HCT116 (cell line): ENCODE results near the gene PRDM1. TPM values are rescaled to one million over a fixed set of nuclear protein-coding genes. Genes with fewer than 3 reads are reported as not detected.

Experiments used
- ATAC-seq: fragments of 200-7000 bp; cut with Tn5 transposase; 2 replicates; pipeline ENCODE4 v1.9.1; 2020; ENCODE audit warnings: mild to moderate bottlenecking, moderate library complexity
- BruUV-seq: library from RNA; stranded (reverse); fragments of 400-500 nt; replicated peaks from 2 replicates; lab custom pipeline; 2021; lab: Mats Ljungman, UMichigan
- CTCF ChIA-PET: fragments of 300-600 bp; sonication (Branson Sonifier 250); formaldehyde crosslinking; loops from one replicate; lab custom pipeline; 2021; ENCODE audit warnings: antibody characterized with exemption; lab: Charles Lee
- POLR2A ChIA-PET: fragments of 300-600, 350-600 bp; sonication (Branson Sonifier 250); formaldehyde crosslinking; loops from one replicate; lab custom pipeline; 2021; ENCODE audit warnings: antibody characterized with exemption; lab: Charles Lee
- RAD21 ChIA-PET, 2 experiments: fragments of 300-600 bp; sonication (Branson Sonifier 250); formaldehyde crosslinking; loops; one replicate each; lab custom pipeline; 2023; ENCODE audit warnings: low total read pairs in 2 of 2; ENCODE audit not compliant: uncharacterized antibody in 2 of 2, unreplicated experiment in 2 of 2, low non-redundant PET in 1 of 2; lab: Charles Lee
- DNase-seq: peaks from one replicate; pipeline ENCODE4 v3.0.0-alpha.2; 2010; ENCODE audit warnings: low read depth, low spot score
- H2AFZ ChIP-seq: fragments of 200-600 bp; shearing (Covaris generic), sonication (generic); 2 replicates; pipeline ENCODE4 v1.6.1; 2017; ENCODE audit warnings: low read depth, mixed run types, mixed read lengths, antibody characterized with exemption, low read length; ENCODE audit not compliant: poor library complexity, severe bottlenecking
- H3K27ac ChIP-seq: 2 replicates; pipeline ENCODE4 v1.5.1; 2012; ENCODE audit warnings: low read depth, low read length
- H3K27me3 ChIP-seq: fragments of 200-600 bp; sonication (generic); 2 replicates; pipeline ENCODE4 v1.6.1; 2016; ENCODE audit warnings: mixed run types, low read length, mixed read lengths; ENCODE audit not compliant: insufficient read depth
- H3K36me3 ChIP-seq, 2 experiments: fragments of 200-500 bp in 1 of 2; fragments of 200-600 bp in 1 of 2; sonication (Bioruptor generic) in 1 of 2; sonication (generic) in 1 of 2; 2 replicates each; pipeline versions ENCODE4 v1.5.1 to v1.6.1; 2014 to 2016; ENCODE audit warnings: low read length in 2 of 2, inconsistent platforms in 1 of 2, mixed read lengths in 1 of 2, mixed run types in 1 of 2; ENCODE audit not compliant: insufficient read depth in 2 of 2, control insufficient read depth in 1 of 2
- H3K4me1 ChIP-seq, 2 experiments: fragments of 200-600 bp in 1 of 2; sonication (generic) in 1 of 2; 2 replicates each; pipeline versions ENCODE4 v1.5.1 to v1.6.1; 2012 to 2017; ENCODE audit warnings: low read length in 2 of 2, inconsistent platforms in 1 of 2, mild to moderate bottlenecking in 1 of 2, mixed read lengths in 1 of 2, mixed run types in 1 of 2, moderate library complexity in 1 of 2; ENCODE audit not compliant: insufficient read depth in 2 of 2, control insufficient read depth in 1 of 2
- H3K4me2 ChIP-seq: fragments of 200-600 bp; sonication (generic); 2 replicates; pipeline ENCODE4 v1.6.1; 2017; ENCODE audit warnings: mixed run types, low read length, mixed read lengths
- H3K4me3 ChIP-seq, 2 experiments: fragments of 200-600 bp in 1 of 2; sonication (generic) in 1 of 2; replicated peaks in 1 of 2; 2 replicates each; pipeline ENCODE4 v1.5.1; 2011 to 2016; ENCODE audit warnings: low read length in 2 of 2, control low read depth in 1 of 2, low read depth in 1 of 2, mild to moderate bottlenecking in 1 of 2, mixed read lengths in 1 of 2, mixed run types in 1 of 2
- H3K79me2 ChIP-seq: fragments of 200-600 bp; sonication (generic); 2 replicates; pipeline ENCODE4 v1.6.1; 2017; ENCODE audit warnings: mild to moderate bottlenecking, mixed run types, low read length, moderate library complexity, mixed read lengths; ENCODE audit not compliant: insufficient read depth
- H3K9ac ChIP-seq: fragments of 200-600 bp; sonication (generic); 2 replicates; pipeline ENCODE4 v1.6.1; 2016; ENCODE audit warnings: low read length, mixed read lengths
- H3K9me2 ChIP-seq: fragments of 200-600 bp; sonication (generic), shearing (Covaris generic); 2 replicates; pipeline ENCODE4 v1.6.1; 2017; ENCODE audit warnings: mixed run types, mild to moderate bottlenecking, moderate library complexity; ENCODE audit not compliant: insufficient read depth
- H3K9me3 ChIP-seq, 2 experiments: fragments of 200-500 bp in 1 of 2; fragments of 200-600 bp in 1 of 2; sonication (Bioruptor generic) in 1 of 2; sonication (generic) in 1 of 2; 2 replicates each; pipeline ENCODE4 v1.6.1; 2014 to 2017; ENCODE audit warnings: low read length in 2 of 2, mixed read lengths in 2 of 2, inconsistent platforms in 1 of 2, low read depth in 1 of 2, mild to moderate bottlenecking in 1 of 2, mixed run types in 1 of 2, moderate library complexity in 1 of 2; ENCODE audit not compliant: control insufficient read depth in 1 of 2, insufficient read depth in 1 of 2
- H4K20me1 ChIP-seq: fragments of 200-600 bp; sonication (generic), shearing (Covaris generic); 2 replicates; pipeline ENCODE4 v1.6.1; 2017; ENCODE audit warnings: mixed run types, mild to moderate bottlenecking, moderate library complexity; ENCODE audit not compliant: insufficient read depth
- CBX3 ChIP-seq: IDR thresholded peaks from 2 replicates; pipeline ENCODE4 v1.6.1; 2012; ENCODE audit warnings: low read depth
- CEBPB ChIP-seq: IDR thresholded peaks from 2 replicates; pipeline ENCODE4 v1.6.1; 2012; ENCODE audit warnings: low read depth
- ELF1 ChIP-seq: IDR thresholded peaks from 2 replicates; pipeline ENCODE4 v1.6.1; 2012; ENCODE audit warnings: low read depth, borderline replicate concordance
- EZH2 ChIP-seq: fragments of 200-600 bp; sonication (generic); IDR thresholded peaks from 2 replicates; pipeline ENCODE4 v1.6.1; 2017; ENCODE audit warnings: antibody characterized with exemption, mixed run types
- JUND ChIP-seq: IDR thresholded peaks from 2 replicates; pipeline ENCODE4 v1.6.1; 2012
- MAX ChIP-seq: IDR thresholded peaks from 2 replicates; pipeline ENCODE4 v1.6.1; 2012
- POLR2AphosphoS5 ChIP-seq: IDR thresholded peaks from 2 replicates; pipeline ENCODE4 v1.6.1; 2011; ENCODE audit warnings: mild to moderate bottlenecking, low read depth, low read length, moderate library complexity
- RAD21 ChIP-seq: IDR thresholded peaks from 2 replicates; pipeline ENCODE4 v1.6.1; 2012; ENCODE audit warnings: low read depth, mild to moderate bottlenecking
- REST ChIP-seq: IDR thresholded peaks from 2 replicates; pipeline ENCODE4 v1.6.1; 2012; ENCODE audit warnings: low read depth
- SIN3A ChIP-seq: IDR thresholded peaks from 2 replicates; pipeline ENCODE4 v1.6.1; 2012; ENCODE audit warnings: low read depth
- SP1 ChIP-seq: IDR thresholded peaks from 2 replicates; pipeline ENCODE4 v1.6.1; 2012; ENCODE audit warnings: low read depth
- TCF7L2 ChIP-seq: IDR thresholded peaks from 2 replicates; pipeline ENCODE4 v1.7.0; 2011; ENCODE audit warnings: borderline replicate concordance, inconsistent platforms; ENCODE audit not compliant: insufficient read depth, insufficient read length; ENCODE audit errors: extremely low read depth
- ZBTB33 ChIP-seq: IDR thresholded peaks from 2 replicates; pipeline ENCODE4 v1.6.1; 2011; ENCODE audit warnings: mild to moderate bottlenecking, low read length, moderate library complexity; ENCODE audit not compliant: insufficient replicate concordance; ENCODE audit errors: extremely low read depth
- ZFX ChIP-seq: fragments of 450-650 bp; IDR thresholded peaks from 2 replicates; pipeline ENCODE4 v1.6.1; 2017
- ZNF274 ChIP-seq: fragments of 200-500 bp; sonication (Bioruptor generic); IDR thresholded peaks from 2 replicates; pipeline ENCODE4 v1.6.1; 2014; ENCODE audit warnings: mild to moderate bottlenecking, low read depth, low read length, inconsistent platforms
- intact Hi-C: fragments of 100-400 bp; cut with micrococcal nuclease; formaldehyde crosslinking; loops from 2 replicates; pipeline ENCODE4 v1.10.0; 2022
- total RNA-seq: library from RNA; stranded (reverse); gene quantifications from one replicate; pipeline ENCODE4 v1.2.1, GENCODE V29; 2021; ENCODE audit not compliant: unreplicated experiment

Gene PRDM1
- total RNA-seq, 1 experiment from 2014 or later, result 3.4 TPM

GRCh38 chr6:106120406-106120805 is 34.3 kb downstream of the PRDM1 start:
- Histone ChIP-seq H3K9me2 (no peaks in the 10 kb centered on the region), H3K9me3 (no peaks in the 10 kb centered on the region), H3K4me2 (no peak overlapping the region), H3K9ac (no peak overlapping the region), H3K4me3 (no peak overlapping the region), H2AFZ (no peak overlapping the region), H3K36me3 (no peaks in the 10 kb centered on the region), H3K79me2 (no peaks in the 10 kb centered on the region), H3K27me3 (no peaks in the 10 kb centered on the region), H3K27ac (no peak overlapping the region), H3K4me1 (peaks cover 0 to 14% of the 10 kb centered on the region in 2 experiments; a peak in 2 of 4 replicates), H4K20me1 (no peaks in the 10 kb centered on the region)
- RAD21 ChIA-PET, result no interaction called here
- POLR2A ChIA-PET, result no interaction called here
- DNase-seq (no peak), ATAC-seq (no peak)
- BruUV-seq, result no TSS peak
- intact Hi-C loops, result no loop called here
- CTCF ChIA-PET, result no interaction called here
- TF ChIP-seq CEBPB, result no peak
- TF ChIP-seq EZH2, result no peak
- no peak for TF ChIP-seq RAD21
- no peak for TF ChIP-seq MAX
- TF ChIP-seq ZNF274, result no peak
- no peak for TF ChIP-seq POLR2AphosphoS5
- TF ChIP-seq JUND, result no peak

- H3K27ac ChIP-seq, result no peak overlapping the region
- H3K9ac ChIP-seq, result no peak overlapping the region
- DNase-seq (no peak), ATAC-seq (no peak)
- intact Hi-C loops, result no loop called here
- H3K4me1 ChIP-seq, result peaks cover 0 to 22% of the 10 kb centered on the region in 2 experiments; a peak in 2 of 4 replicates
- H3K4me2 ChIP-seq, result no peak overlapping the region
- no peak overlapping the region for H3K4me3 ChIP-seq
- H3K36me3 ChIP-seq, result no peaks in the 10 kb centered on the region
- H3K9me2 ChIP-seq, result no peaks in the 10 kb centered on the region
- no peaks in the 10 kb centered on the region for H4K20me1 ChIP-seq
- ChIA-PET POLR2A (no interaction called here), CTCF (no interaction called here), RAD21 (no interaction called here)
- H2AFZ ChIP-seq, result no peak overlapping the region
- H3K79me2 ChIP-seq, result no peaks in the 10 kb centered on the region
- no TSS peak for BruUV-seq
- no peaks in the 10 kb centered on the region for H3K9me3 ChIP-seq
- H3K27me3 ChIP-seq, result no peaks in the 10 kb centered on the region
- TF ChIP-seq SP1 (no peak), ZFX (no peak), ZBTB33 (no peak), POLR2AphosphoS5 (no peak), REST (no peak), SIN3A (no peak), RAD21 (no peak), TCF7L2 (no peak), CBX3 (no peak), CEBPB (no peak), MAX (no peak), ELF1 (no peak)
Observed at GRCh38 chr6:106122306-106122918, 36.3 kb downstream of the PRDM1 start.
